ENCODE data around the gene GIMAP8. TPM values are rescaled to one million over a fixed set of nuclear protein-coding genes. Genes with fewer than 3 reads are reported as not detected.

GIMAP8 gene
- total RNA-seq, 1 donor from 2014 or later = not detected

GRCh38 chr7:150403376-150404171 lies 46.9 kb upstream of the GIMAP8 start:
- Mint-ChIP-seq H3K4me3 (ENCODE audit: low read depth) (peak overlapping the region; percentile 94), H3K27ac (peak overlapping the region; percentile 76), H3K9me3 (ENCODE audit: low read depth) (no peaks in the 10 kb centered on the region), H3K4me1 (ENCODE audit: low read depth) (peaks cover 50% of the 10 kb centered on the region), H3K36me3 (ENCODE audit: insufficient read depth) (peaks cover 8% of the 10 kb centered on the region), H3K27me3 (no peaks in the 10 kb centered on the region)
- DNase-seq (ENCODE audit: low spot score, unreplicated experiment) = no peak
- TF ChIP-seq CTCF (IDR thresholded peaks at IDR 0.05; ENCODE audit: unreplicated experiment) = no peak

- peaks cover 50% of the 10 kb centered on the region for H3K4me1 Mint-ChIP-seq (ENCODE audit: low read depth)
- no peak for DNase-seq (ENCODE audit: low spot score, unreplicated experiment)
- H3K9me3 Mint-ChIP-seq (ENCODE audit: low read depth) = no peaks in the 10 kb centered on the region
- peak overlapping the region; percentile 94 for H3K4me3 Mint-ChIP-seq (ENCODE audit: low read depth)
- H3K27ac Mint-ChIP-seq = peak overlapping the region; percentile 87
- no peak for TF ChIP-seq CTCF (IDR thresholded peaks at IDR 0.05; ENCODE audit: unreplicated experiment)
- no peaks in the 10 kb centered on the region for H3K27me3 Mint-ChIP-seq
- H3K36me3 Mint-ChIP-seq (ENCODE audit: insufficient read depth) = peaks cover 4% of the 10 kb centered on the region
These were observed 46.1 kb upstream of the GIMAP8 start for GRCh38 chr7:150404172-150404804.

- peak overlapping the region; percentile 88 for H3K27ac Mint-ChIP-seq
- H3K4me3 Mint-ChIP-seq (ENCODE audit: low read depth) = peak overlapping the region; percentile 94
- TF ChIP-seq CTCF (IDR thresholded peaks at IDR 0.05; ENCODE audit: unreplicated experiment) = peak; percentile 0
- peaks cover 4% of the 10 kb centered on the region for H3K36me3 Mint-ChIP-seq (ENCODE audit: insufficient read depth)
- DNase-seq (ENCODE audit: low spot score, unreplicated experiment) = peak; percentile 84
- H3K9me3 Mint-ChIP-seq (ENCODE audit: low read depth) = no peaks in the 10 kb centered on the region
- H3K27me3 Mint-ChIP-seq = no peaks in the 10 kb centered on the region
- H3K4me1 Mint-ChIP-seq (ENCODE audit: low read depth) = peaks cover 46% of the 10 kb centered on the region
These were observed 45.4 kb upstream of the GIMAP8 start for GRCh38 chr7:150404805-150405583.

GRCh38 chr7:150405584-150406311 lies 44.7 kb upstream of the GIMAP8 start:
- H3K27ac Mint-ChIP-seq = peak overlapping the region; percentile 88
- no peaks in the 10 kb centered on the region for H3K27me3 Mint-ChIP-seq
- no peaks in the 10 kb centered on the region for H3K9me3 Mint-ChIP-seq (ENCODE audit: low read depth)
- peaks cover 39% of the 10 kb centered on the region for H3K4me1 Mint-ChIP-seq (ENCODE audit: low read depth)
- H3K4me3 Mint-ChIP-seq (ENCODE audit: low read depth) = peak overlapping the region; percentile 94
- TF ChIP-seq CTCF (IDR thresholded peaks at IDR 0.05; ENCODE audit: unreplicated experiment) = no peak
- no peak for DNase-seq (ENCODE audit: low spot score, unreplicated experiment)
- H3K36me3 Mint-ChIP-seq (ENCODE audit: insufficient read depth) = peaks cover 4% of the 10 kb centered on the region

- Mint-ChIP-seq H3K4me3 (ENCODE audit: low read depth) (peak overlapping the region; percentile 94), H3K27me3 (no peaks in the 10 kb centered on the region)
These were observed 44.2 kb upstream of the GIMAP8 start for GRCh38 chr7:150406312-150406566.

More at GRCh38 chr7:150406312-150406566, 44.2 kb upstream of the GIMAP8 start:
- Mint-ChIP-seq H3K4me1 (ENCODE audit: low read depth) (peaks cover 34% of the 10 kb centered on the region), H3K27ac (peak overlapping the region; percentile 18), H3K36me3 (ENCODE audit: insufficient read depth) (peaks cover 4% of the 10 kb centered on the region), H3K9me3 (ENCODE audit: low read depth) (no peaks in the 10 kb centered on the region)
- DNase-seq (ENCODE audit: low spot score, unreplicated experiment) = no peak
- no peak for TF ChIP-seq CTCF (IDR thresholded peaks at IDR 0.05; ENCODE audit: unreplicated experiment)

All from progenitor cell of endocrine pancreas (in vitro differentiated cells).